Measurements from ENCODE around the gene ME3. TPM values are rescaled to one million over a fixed set of nuclear protein-coding genes. Genes with fewer than 3 reads are reported as not detected.

The ME3 gene
- polyA plus RNA-seq, 4 donors: 5.1 to 21.4 (median 7.3) TPM

DNA sequence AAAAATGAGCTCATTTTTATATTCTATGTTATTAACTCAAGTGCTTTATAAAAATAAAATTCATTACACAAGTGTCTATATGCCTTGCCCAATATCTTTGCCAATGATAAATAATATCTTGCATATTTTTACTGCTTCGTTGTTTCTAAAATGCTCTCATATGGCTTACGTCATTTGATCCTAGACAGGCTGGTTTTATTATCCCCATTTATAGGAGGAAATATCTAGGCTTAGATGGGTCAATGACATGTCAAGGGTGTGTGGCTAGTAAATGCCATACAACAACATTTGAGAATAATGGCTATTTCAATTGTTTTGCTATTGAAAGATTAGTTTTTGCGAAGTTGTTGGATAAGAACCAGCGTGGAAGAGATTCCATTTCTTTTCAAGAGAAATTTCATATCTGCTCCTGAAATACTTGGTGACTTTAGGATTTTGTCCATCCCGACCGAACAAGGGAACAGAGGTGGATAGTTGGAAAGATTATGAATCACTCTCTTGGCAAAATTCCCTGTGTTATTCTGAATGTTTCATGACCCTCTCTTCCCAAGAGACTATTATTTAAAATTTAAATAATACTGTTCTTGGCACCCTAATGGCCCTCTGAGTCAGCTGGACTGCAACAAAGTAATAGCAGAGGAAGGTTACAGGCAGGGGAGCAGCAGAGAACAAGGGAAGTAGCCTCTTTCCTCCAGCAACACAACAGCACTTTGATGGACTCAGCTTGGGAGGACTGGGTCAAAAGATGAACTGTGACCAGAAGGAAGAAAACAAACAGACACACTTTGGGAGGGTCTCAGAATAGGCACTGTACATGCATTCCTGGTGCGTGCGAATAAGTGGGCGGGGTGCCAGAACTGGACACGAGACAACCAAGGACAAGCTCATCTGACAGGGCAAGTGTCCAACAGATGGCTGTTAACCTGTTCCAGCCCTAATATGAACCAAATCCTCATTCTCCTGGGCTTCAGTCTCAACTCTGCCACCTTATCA lies 94.5 kb downstream of the ME3 start:
- Histone ChIP-seq H3K27me3 (ENCODE audit: control insufficient read depth in 3 of 3, insufficient read depth in 3 of 3, low read length in 3 of 3) (no peaks in the 10 kb centered on the region), H3K9me3 (ENCODE audit: control insufficient read depth in 2 of 2, insufficient read depth in 1 of 2, low read depth in 1 of 2, low read length in 1 of 2) (no peaks in the 10 kb centered on the region), H3K36me3 (ENCODE audit: control insufficient read depth in 3 of 3, insufficient read depth in 2 of 3, low read depth in 1 of 3, low read length in 3 of 3) (no peaks in the 10 kb centered on the region), H3K4me1 (ENCODE audit: control insufficient read depth in 3 of 3, insufficient read depth in 2 of 3, low read depth in 1 of 3, low read length in 2 of 3) (peaks cover 0 to 10% (median 0%) of the 10 kb centered on the region in 3 donors), H3K27ac (ENCODE audit: low read depth in 1 of 3, low read length in 2 of 3) (peak overlapping the region in 1 of 3 donors; percentile 69), H3K4me3 (ENCODE audit: low read depth in 1 of 3, low read length in 3 of 3) (no peak overlapping the region)
- FAIRE-seq (no peak), DNase-seq (no peak)
- 55 to 72% (median 68%) methylated on average over 10 of the region's 10 CpGs for WGBS, 3 donors

DNA sequence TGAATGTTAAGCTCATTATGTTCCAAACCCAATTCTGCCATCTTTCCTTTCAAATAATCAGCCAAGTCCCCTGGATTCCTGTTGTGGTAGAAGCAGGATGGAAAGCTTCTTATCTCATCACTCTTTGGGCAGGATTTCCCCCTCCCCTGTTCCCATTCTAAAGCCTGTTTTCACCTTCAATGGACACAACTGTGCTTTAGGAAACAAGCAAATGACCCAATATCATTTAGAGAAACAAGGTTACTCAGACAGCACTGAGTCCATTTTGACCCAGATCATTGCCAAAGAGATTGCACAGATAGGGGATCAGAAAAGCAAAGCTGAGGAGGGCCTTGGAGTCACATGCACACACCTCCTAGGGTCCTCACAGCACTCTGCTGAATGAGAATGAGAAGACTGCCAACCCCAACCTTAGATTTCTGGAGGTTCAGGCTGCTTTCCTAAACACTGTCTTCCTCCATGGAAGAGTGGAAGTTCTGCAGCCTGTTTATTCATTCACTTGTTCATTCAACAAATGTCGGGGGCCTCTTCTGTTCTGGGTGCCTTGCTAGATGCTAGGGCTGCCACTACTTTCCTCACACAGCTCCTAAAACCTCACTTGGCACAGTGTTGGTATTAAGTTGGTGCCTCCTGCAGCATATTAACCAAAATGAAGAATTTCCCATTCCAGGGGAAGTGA lies 95.3 kb downstream of the ME3 start:
- no peaks in the 10 kb centered on the region for H3K36me3 ChIP-seq (ENCODE audit: control insufficient read depth in 3 of 3, insufficient read depth in 2 of 3, low read depth in 1 of 3, low read length in 3 of 3)
- H3K27ac ChIP-seq (ENCODE audit: low read depth in 1 of 3, low read length in 2 of 3): peak overlapping the region in 1 of 3 donors; percentile 47
- H3K27me3 ChIP-seq (ENCODE audit: control insufficient read depth in 3 of 3, insufficient read depth in 3 of 3, low read length in 3 of 3): no peaks in the 10 kb centered on the region
- 80 to 96% (median 94%) methylated on average over 1 of the region's 1 CpG for WGBS, 3 donors
- DNase-seq (no peak), FAIRE-seq (no peak)
- H3K4me1 ChIP-seq (ENCODE audit: control insufficient read depth in 3 of 3, insufficient read depth in 2 of 3, low read depth in 1 of 3, low read length in 2 of 3): peaks cover 0 to 7% (median 0%) of the 10 kb centered on the region in 3 donors
- H3K9me3 ChIP-seq (ENCODE audit: control insufficient read depth in 2 of 2, insufficient read depth in 1 of 2, low read depth in 1 of 2, low read length in 1 of 2): no peaks in the 10 kb centered on the region
- H3K4me3 ChIP-seq (ENCODE audit: low read depth in 1 of 3, low read length in 3 of 3): no peak overlapping the region

DNA sequence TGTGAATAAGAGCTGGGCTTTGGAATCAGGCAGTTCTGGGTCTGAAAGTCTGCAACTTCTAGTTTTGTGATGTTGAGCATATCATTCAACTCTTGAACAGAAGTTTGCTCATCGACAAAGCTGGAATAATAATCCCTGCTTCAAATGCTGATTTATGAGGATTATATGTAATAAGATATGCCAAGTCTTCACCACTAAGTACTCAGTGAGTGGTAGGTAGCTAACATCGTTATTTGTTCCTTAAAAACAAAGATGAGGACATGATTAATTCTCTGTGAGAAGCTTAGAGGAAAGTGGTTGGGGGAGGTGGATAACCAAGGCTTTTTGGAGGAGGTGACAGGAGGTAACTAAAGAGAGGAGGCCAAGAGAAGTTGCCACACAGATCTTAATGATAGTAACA lies 96.5 kb downstream of the ME3 start:
- H3K36me3 ChIP-seq (ENCODE audit: control insufficient read depth in 3 of 3, insufficient read depth in 2 of 3, low read depth in 1 of 3, low read length in 3 of 3): no peaks in the 10 kb centered on the region
- H3K27me3 ChIP-seq (ENCODE audit: control insufficient read depth in 3 of 3, insufficient read depth in 3 of 3, low read length in 3 of 3): no peaks in the 10 kb centered on the region
- H3K27ac ChIP-seq (ENCODE audit: low read depth in 1 of 3, low read length in 2 of 3): no peak overlapping the region
- no peaks in the 10 kb centered on the region for H3K9me3 ChIP-seq (ENCODE audit: control insufficient read depth in 2 of 2, insufficient read depth in 1 of 2, low read depth in 1 of 2, low read length in 1 of 2)
- peaks cover 0 to 7% (median 0%) of the 10 kb centered on the region in 3 donors for H3K4me1 ChIP-seq (ENCODE audit: control insufficient read depth in 3 of 3, insufficient read depth in 2 of 3, low read depth in 1 of 3, low read length in 2 of 3)
- FAIRE-seq (no peak), DNase-seq (no peak)
- no peak overlapping the region for H3K4me3 ChIP-seq (ENCODE audit: low read depth in 1 of 3, low read length in 3 of 3)
- WGBS, 3 donors: 84 to 91% (median 87%) methylated on average over 2 of the region's 2 CpGs

DNA sequence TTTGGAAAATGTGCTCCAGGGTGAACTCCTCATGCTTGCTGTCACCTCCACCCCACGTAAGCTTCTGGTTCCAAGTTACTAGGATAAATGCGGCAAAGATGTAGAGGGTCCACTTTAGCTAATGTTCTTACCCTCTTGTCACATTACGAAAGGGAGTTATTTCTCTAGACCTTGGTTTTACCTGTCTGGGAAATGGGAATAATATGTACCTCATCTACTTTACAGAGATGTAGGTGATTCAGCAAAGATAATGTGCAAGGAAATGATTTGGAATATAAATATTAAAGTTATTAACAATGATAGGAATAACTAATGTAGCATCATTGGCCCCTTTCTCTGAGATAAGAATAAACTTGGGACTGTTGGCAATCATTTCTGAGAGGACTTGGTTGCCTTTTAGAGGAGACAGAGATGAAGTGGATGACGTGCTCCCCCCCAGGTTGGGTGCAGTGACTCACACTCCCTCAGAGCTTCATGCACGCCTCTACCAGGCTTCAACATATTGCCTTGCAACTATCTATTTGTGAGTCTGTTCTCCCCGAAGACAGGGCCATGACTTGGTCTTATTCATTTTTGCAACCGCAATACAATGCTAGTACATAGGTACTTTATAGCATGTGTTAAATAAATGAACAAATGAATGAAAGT lies 97.1 kb downstream of the ME3 start:
- H3K4me1 ChIP-seq (ENCODE audit: control insufficient read depth in 3 of 3, insufficient read depth in 2 of 3, low read depth in 1 of 3, low read length in 2 of 3): peaks cover 0 to 3% (median 0%) of the 10 kb centered on the region in 3 donors
- H3K27ac ChIP-seq (ENCODE audit: low read depth in 1 of 3, low read length in 2 of 3): no peak overlapping the region
- DNase-seq: no peak
- H3K36me3 ChIP-seq (ENCODE audit: control insufficient read depth in 3 of 3, insufficient read depth in 2 of 3, low read depth in 1 of 3, low read length in 3 of 3): no peaks in the 10 kb centered on the region
- H3K4me3 ChIP-seq (ENCODE audit: low read depth in 1 of 3, low read length in 3 of 3): no peak overlapping the region
- WGBS, 3 donors: 91 to 94% (median 94%) methylated on average over 3 to 7 of the region's 7 CpGs
- H3K27me3 ChIP-seq (ENCODE audit: control insufficient read depth in 3 of 3, insufficient read depth in 3 of 3, low read length in 3 of 3): no peaks in the 10 kb centered on the region
- no peaks in the 10 kb centered on the region for H3K9me3 ChIP-seq (ENCODE audit: control insufficient read depth in 2 of 2, insufficient read depth in 1 of 2, low read depth in 1 of 2, low read length in 1 of 2)
- no peak for FAIRE-seq

DNA sequence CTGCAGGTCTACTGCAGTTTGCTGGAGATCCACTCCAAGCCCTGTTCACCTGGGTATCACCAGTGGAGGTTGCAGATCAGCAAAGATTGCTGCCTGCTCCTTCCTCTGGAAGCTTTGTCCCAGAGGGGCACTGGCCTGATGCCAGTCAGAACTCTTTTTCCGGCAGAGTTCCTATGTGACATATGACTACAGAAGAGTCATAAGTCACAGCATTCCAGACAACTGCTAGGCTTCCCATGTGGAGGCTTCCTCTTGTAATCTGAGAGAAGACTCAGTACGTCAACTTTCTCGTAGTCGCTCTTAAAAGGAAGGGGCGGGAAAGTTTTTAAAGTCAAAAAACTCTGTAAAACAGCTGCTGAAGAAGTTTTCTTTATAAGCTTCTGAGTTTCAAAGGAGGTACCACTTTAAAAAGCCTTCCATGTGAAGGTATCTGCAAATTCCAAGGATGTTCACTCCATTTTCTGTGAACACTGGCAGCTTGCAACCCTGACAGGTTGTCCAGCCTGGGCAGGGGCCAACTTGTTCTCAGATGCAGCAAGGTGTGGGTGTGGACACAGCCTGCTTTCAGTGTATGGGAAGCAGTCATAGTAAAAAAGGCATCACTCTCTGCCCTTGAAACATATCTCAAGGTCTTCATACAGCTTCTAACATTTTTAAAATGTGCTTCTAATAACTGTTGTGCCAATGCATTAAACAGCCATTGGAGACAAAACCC lies 97.8 kb downstream of the ME3 start:
- Histone ChIP-seq H3K36me3 (ENCODE audit: control insufficient read depth in 3 of 3, insufficient read depth in 2 of 3, low read depth in 1 of 3, low read length in 3 of 3) (no peaks in the 10 kb centered on the region), H3K27ac (ENCODE audit: low read depth in 1 of 3, low read length in 2 of 3) (no peak overlapping the region), H3K9me3 (ENCODE audit: control insufficient read depth in 2 of 2, insufficient read depth in 1 of 2, low read depth in 1 of 2, low read length in 1 of 2) (no peaks in the 10 kb centered on the region), H3K4me1 (ENCODE audit: control insufficient read depth in 3 of 3, insufficient read depth in 2 of 3, low read depth in 1 of 3, low read length in 2 of 3) (no peaks in the 10 kb centered on the region), H3K27me3 (ENCODE audit: control insufficient read depth in 3 of 3, insufficient read depth in 3 of 3, low read length in 3 of 3) (no peaks in the 10 kb centered on the region), H3K4me3 (ENCODE audit: low read depth in 1 of 3, low read length in 3 of 3) (no peak overlapping the region)
- DNase-seq (no peak), FAIRE-seq (no peak)
- WGBS, 3 donors: 71 to 82% (median 75%) methylated on average over 5 of the region's 5 CpGs

DNA sequence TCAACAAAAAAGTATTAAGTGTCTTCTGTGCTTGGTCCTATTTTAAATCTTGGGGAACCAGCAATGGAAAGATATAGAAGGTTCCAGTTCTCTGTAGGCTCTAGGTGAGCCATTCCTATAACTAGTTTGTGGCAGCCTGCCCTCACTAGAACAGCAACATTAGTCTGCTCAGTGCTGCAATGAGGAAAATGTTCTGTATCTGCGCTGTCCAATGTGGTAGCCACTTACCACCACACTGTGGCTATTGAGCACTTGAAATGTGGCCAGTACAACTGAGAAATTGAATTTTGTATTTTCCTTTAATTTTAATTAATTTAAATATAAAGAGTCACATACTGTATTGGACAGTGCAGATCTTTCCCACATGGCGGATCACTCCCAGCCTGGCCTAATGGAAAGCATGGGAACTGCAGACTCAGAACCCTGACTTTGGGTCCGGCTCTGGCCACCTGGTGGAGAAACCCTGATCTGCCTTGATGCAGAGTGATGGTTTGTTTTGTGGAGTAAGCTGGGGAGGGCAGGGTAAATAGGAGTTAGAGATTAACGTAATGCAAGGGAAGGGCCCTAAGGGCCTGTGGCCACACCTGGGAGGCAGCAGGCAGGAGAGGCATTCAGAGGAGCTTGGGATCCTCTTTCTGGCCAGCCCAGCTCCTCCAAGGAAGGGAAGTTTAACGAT lies 101.0 kb downstream of the ME3 start:
- FAIRE-seq (no peak), DNase-seq (no peak)
- WGBS, 3 donors: 81 to 96% (median 89%) methylated on average over 5 of the region's 5 CpGs
- H3K4me3 ChIP-seq (ENCODE audit: low read depth in 1 of 3, low read length in 3 of 3): no peak overlapping the region
- no peaks in the 10 kb centered on the region for H3K27me3 ChIP-seq (ENCODE audit: control insufficient read depth in 3 of 3, insufficient read depth in 3 of 3, low read length in 3 of 3)
- no peak overlapping the region for H3K27ac ChIP-seq (ENCODE audit: low read depth in 1 of 3, low read length in 2 of 3)
- peaks cover 0 to 4% (median 0%) of the 10 kb centered on the region in 3 donors for H3K4me1 ChIP-seq (ENCODE audit: control insufficient read depth in 3 of 3, insufficient read depth in 2 of 3, low read depth in 1 of 3, low read length in 2 of 3)
- no peaks in the 10 kb centered on the region for H3K9me3 ChIP-seq (ENCODE audit: control insufficient read depth in 2 of 2, insufficient read depth in 1 of 2, low read depth in 1 of 2, low read length in 1 of 2)
- H3K36me3 ChIP-seq (ENCODE audit: control insufficient read depth in 3 of 3, insufficient read depth in 2 of 3, low read depth in 1 of 3, low read length in 3 of 3): no peaks in the 10 kb centered on the region

DNA sequence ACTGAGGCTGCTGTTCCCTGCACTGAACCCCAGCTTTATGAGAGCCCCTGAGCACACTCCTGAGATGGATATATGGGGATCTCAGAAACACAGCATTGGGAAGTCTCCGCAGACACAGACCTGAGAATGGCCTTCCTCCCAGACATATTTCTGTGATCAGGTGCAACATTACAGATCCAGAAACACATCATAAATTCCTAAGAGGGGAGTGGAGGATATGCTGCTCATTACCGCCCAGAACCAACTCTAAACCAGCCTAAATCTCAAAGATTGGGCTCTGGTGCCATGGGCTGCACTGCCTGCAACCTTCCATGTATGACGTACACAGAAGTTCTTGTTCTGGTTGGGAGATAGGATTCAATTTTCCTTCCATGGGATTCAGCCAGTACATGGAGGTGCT lies 102.0 kb downstream of the ME3 start:
- 85 to 92% (median 90%) methylated on average over 3 of the region's 3 CpGs for WGBS, 3 donors
- H3K9me3 ChIP-seq (ENCODE audit: control insufficient read depth in 2 of 2, insufficient read depth in 1 of 2, low read depth in 1 of 2, low read length in 1 of 2): no peaks in the 10 kb centered on the region
- DNase-seq: no peak

More for the DNA sequence above, 102.0 kb downstream of the ME3 start:
- H3K27me3 ChIP-seq (ENCODE audit: control insufficient read depth in 3 of 3, insufficient read depth in 3 of 3, low read length in 3 of 3): no peaks in the 10 kb centered on the region
- H3K36me3 ChIP-seq (ENCODE audit: control insufficient read depth in 3 of 3, insufficient read depth in 2 of 3, low read depth in 1 of 3, low read length in 3 of 3): no peaks in the 10 kb centered on the region
- no peak overlapping the region for H3K4me3 ChIP-seq (ENCODE audit: low read depth in 1 of 3, low read length in 3 of 3)
- H3K4me1 ChIP-seq (ENCODE audit: control insufficient read depth in 3 of 3, insufficient read depth in 2 of 3, low read depth in 1 of 3, low read length in 2 of 3): peaks cover 0 to 4% (median 0%) of the 10 kb centered on the region in 3 donors
- FAIRE-seq: no peak
- H3K27ac ChIP-seq (ENCODE audit: low read depth in 1 of 3, low read length in 2 of 3): no peak overlapping the region
